ENCODE data around the gene GLA.

Gene GLA

DNA sequence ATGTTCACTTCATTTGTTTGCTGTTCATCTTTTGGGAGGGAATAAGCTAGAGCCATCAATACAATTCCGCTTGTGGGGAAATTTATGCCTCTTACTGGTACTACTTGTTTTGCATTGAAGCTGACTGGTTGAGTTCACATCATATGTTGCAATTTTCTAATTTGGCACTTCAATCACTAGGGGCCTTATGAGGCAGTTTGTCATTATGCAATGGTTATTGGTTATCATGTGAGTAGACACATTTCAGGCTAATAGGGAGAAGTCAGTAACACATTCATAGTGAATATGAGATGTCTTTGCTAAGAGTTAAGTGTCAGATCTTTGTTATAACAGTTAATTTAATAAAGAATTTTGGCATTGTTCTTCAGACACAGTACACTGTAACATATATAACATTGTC lies 11.9 kb downstream of the GLA start:
- DNase-seq = no peak

DNA sequence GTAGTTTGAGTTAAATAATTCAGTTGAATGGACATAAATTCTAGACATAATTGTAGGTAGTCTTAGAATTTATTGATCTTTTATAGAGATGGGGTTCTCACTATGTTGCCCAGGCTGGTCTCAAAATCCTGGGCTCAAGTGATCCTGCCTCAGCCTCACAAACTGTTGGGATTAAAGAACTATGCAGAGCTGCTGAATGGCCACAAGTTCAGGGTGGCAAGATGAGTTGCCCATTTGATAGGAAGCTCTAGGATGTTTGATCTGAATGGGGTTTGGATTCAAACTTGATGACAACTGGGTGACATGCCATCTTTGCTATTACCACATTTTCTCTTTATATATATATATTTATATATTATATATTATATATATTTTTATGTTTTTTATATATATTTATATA lies 13.4 kb downstream of the GLA start:
- DNase-seq = no peak

- DNase-seq = no peak
Observed at GRCh38 chrX:101393530-101394305, 14.0 kb downstream of the GLA start.

DNA sequence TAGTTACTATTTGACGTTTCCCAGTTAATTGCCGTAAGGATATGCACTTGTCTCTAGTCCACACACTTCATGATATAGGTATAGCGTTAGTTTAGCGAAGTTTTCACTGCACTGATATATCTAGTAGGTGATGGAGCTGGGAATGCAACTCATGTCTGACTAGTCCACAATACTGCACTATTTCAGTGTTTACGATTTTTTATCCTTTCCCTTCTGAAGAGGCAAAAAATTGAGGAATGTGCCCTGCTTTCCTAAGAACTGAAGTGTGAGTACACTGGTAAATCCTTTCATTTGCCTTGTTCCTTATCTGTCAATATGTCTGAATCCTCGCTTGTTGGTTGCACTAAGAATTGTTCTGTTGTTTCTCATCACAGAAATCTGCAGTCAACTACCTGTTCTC lies 15.9 kb downstream of the GLA start:
- no peak for DNase-seq

DNA sequence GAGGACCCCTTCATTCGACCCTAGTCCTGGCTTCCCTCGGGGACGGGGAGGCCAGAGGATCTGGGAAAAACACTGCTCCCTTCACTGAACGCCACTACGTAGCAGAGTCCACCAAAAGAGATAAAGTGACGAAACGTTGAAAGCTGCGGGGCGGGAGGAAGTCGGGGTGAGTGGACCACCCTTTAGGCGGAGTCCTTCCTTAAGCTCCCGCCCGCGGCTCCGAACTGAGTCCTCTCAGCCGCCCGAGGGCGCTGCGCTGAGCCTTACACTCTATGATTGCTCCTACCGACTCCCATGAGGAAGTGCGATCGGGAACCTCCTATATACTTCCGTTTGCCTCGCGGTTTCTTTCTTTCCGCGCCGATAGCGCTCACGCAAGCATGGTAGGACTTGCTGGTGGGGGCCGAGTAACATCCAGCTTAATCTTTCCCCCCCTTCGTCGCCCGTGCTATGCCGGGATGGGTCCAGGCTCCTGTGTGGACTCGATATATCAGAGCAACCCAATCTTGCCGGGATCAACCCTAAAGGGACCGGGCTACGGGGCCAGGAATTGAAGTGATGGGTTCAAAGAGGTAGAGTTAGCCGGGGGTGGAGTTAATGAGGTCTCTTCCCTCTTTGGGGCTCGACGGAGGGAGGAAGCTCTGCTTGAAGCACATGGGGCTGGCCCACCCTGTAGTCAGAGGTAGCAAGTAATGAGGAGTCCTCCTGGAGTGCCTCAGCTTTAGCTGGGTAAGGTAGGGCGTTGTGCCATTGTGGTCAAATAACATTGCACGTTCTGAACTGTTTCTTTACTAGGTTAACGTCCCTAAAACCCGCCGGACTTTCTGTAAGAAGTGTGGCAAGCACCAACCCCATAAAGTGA lies 16.8 kb downstream of the GLA start, which contains the start of gene RPL36A:
Gene RPL36A, plus strand, starts transcription at position 348 of the 862 bp plus-strand sequence. Its CDS starts 33 bp downstream, at position 381.
- DNase-seq = peak; percentile 92

GRCh38 chrX:101388604-101389003 lies 19.1 kb downstream of the GLA start:
- DNase-seq = no peak

DNA sequence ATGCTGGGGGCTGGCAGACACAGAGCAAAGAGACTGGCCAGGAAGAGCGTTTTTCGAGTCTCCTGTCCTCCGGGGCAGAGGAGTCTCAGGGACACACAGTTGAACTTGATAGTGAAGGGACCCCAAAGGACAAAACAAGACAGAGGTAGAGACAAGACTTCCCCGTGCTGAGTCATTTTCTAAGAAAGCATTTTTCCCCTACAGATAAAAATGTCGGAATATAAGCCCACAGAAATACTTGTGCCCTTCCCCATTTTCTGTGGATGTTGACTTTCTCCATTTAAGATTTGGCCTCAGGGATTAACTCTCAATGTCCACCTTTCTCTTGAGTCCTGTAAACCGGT lies 21.2 kb downstream of the GLA start:
- no peak for DNase-seq

DNA sequence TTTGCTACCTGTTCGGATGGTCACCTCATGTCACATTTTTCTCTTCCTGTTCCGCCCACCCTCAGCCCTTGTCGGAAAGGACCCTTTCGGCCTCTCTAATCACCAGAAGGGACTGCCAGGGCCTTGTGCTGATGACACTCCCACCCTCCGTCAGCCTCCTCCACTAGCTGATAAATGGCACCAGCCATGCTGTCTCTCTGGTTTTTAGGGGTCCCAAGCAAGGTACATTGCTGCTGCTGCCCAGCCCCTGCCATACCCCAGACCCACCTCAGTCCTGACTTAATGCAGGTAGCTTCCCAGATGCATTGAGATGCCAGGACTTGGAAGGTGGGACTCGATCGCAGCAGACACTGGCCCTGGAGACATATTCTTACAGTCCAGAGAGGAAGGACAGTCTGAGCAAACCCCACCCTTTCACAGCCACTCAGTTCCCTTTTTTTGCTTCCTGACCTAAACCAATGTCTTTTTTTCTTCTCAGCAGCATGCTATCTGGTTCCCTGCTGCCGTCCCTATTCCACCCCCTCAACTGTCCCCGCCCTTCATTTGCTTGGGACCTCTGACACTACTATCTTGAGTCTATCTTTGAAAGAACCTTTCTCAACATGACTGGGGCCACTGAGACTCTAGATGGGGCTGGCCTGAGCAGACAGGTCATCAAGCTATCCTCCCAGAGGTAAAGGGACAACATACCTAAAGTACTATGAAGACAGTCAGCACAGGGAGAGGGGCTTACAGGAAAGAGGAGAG lies 21.8 kb downstream of the GLA start, which contains the start of gene BTK:
Gene BTK, minus strand, starts transcription at position 397 of the 747 bp plus-strand sequence. CDS start 10,907 bp downstream, outside the sequence.
- DNase-seq = no peak

DNA sequence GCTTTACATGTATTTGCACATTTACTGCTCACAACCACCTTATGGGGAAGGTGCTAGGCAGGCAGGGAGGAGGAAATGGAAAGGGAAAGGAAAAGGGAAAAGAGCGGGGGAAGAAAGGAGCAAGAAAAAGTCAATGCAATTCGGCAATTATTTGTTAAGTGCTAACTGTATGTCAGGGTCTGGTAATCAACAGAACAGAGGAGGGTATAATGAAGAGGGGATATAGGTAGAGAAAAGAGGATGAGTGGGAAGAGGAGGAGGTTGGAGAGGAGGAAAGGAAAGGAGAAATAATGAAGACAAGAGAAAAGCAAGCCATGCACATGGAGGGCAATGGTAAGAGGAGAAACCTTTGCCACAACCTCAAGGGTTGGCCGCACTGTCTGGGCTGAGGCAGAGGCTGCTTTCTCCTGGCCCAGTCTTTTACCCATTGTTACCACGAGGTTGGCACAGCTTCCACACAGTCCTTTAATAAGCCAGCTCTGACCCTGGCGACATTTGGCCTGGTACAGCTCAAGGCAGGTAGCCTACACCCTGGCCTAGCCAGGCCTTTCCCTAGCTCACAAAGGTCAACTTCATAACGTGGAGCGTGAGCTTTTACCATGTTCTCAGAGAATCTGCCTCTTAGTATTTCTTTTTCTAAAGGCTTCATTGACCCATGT lies 22.6 kb downstream of the GLA start:
- DNase-seq = no peak

GRCh38 chrX:101383679-101384205 lies 24.0 kb downstream of the GLA start:
- DNase-seq = no peak

DNA sequence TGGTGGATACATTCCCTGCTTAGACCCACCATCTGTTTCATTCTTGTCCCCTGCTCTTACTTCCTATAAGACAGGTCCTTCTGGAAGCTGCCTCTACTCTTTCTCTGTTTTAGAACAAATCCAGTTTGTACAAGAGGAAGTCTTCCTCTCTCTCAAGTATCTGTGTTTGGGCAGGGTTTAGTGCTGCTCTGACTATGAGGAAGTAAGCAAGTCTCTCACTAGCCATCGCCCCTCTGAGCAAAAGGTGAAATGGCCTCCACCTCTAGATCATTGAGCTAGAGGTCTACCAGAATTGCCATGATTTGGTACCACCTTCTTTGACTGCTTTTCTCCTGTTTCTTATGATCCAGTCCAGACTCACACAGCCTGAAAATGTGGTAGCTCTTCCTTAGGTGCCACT lies 30.2 kb downstream of the GLA start:
- no peak for DNase-seq

- no peak for DNase-seq
Observed at GRCh38 chrX:101370888-101371504, 36.7 kb downstream of the GLA start.

GRCh38 chrX:101369687-101370086 lies 38.0 kb downstream of the GLA start:
- no peak for DNase-seq

DNA sequence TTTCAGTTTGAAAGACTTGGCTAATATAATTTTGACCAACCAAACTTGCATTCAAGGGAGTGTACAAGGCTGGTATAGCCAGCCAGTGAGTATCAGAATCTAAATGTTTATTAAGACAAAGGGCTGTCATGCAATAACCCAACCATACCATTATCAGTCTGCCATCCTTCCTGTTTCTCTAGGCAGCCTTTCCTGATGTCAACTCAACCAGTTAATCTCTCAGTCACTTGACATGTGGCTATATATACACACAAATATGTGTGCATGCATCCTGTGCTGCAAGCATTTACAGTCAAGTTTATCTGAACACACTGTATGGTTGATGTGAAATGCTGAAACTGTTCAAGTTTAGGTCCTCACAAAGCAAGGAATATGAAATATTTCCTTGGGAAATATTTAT lies 38.9 kb downstream of the GLA start:
- no peak for DNase-seq

DNA sequence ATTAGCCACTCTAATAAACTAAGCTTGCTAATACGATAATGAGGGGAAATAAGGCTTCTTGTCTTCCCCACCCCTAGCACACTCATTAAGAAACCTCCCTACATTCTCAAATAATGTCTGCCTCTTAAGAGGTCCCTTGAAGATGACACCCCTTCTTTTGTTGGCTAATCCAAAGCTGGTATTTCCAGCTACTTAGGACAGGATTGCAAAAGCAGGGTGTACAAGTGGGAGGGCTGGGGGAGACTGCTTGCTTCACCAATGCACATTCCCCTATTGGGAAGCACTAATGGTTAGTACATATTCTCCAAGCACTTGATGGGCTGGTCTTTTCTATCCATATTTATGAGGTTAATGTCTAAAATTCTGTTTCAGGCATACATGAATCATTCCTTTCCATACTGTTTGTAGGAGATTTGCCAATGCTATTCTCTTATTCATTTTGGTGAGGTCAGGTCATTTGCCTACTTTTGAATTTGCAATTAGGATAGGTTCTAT lies 42.4 kb downstream of the GLA start:
- DNase-seq = no peak

DNA sequence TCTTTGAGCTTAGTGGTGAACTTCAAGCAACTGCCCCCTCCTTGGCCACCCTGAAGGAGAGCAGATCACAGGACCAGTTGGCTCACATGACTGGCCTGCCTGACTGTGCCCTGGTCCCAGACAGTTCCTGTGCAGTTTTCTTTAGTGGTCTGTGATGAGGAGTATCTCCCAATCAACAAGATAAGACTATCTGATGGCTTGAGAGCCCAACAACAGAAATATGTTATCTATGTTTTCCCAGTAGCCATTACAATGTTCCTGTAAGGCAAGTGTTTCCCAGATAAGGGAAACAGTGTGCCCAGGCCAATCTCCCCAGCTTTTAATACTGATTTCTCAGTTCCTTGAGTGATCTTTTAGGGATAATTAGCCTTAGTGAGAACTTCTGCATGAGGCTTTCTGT lies 45.0 kb downstream of the GLA start:
- no peak for DNase-seq

GRCh38 chrX:101362116-101362515 lies 45.6 kb downstream of the GLA start:
- DNase-seq = no peak

DNA sequence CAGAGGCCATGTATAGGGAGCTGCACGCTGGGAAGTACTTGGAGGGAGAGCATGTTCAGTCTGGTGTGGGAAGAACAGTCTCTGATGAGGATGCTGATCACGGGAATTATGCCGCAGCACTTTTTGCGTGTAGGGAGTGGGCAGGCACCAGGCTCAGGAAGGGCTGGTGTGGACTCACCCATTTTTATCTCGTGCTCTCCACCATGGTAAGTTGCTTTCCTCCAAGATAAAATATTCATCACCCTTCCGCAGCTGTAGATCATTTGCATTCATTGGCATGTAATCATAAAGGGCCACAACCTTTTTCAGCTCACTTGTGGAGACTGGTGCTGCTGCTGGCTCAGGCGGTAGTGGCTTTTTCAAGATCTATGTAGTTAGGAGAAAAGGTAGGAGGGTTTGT lies 47.3 kb downstream of the GLA start:
- DNase-seq = no peak

- no peak for DNase-seq
Observed at GRCh38 chrX:101359966-101360365, 47.8 kb downstream of the GLA start.

DNA sequence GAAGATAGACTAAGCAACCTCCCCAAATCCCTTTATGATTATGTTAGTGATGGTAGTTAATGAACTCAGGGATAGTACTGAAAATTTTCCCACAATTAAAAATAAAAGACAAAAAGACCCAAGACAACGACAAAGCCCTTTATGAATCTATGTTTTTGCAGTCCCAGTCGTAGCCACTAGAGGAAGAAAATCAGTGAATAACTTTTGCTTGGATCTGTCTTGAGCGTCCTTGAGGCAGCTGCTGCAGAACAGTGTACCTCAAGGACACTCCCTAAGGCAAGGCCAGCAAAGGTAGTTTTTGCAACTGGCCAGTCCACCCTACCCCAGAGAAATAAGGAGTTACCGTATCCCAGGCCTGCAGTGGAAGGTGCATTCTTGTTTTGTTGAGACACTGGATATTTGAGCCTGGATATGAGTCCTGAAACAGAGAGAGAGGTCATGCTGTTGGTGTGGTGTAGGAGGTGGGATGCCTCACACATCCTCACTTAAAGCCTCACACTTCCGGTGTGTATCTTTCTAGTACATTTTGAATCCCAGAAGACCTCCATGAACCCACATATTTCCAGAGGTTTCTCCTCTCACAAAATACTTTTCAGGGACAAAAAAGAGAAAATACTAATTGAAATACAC lies 50.4 kb downstream of the GLA start:
- DNase-seq = no peak

GRCh38 chrX:101349193-101349562 lies 58.5 kb downstream of the GLA start:
- DNase-seq = no peak

All from right hindlimb (tissue), 1 donor.